DND-41 (cell line): Measurements from ENCODE around the gene DUOXA2.

Source experiments
- ATAC-seq: fragments of 200-7000 bp; cut with Tn5 transposase; 3 replicates; pipeline ENCODE4 v1.9.1; 2021; ENCODE audit warnings: low read depth; ENCODE audit not compliant: insufficient read depth
- DNase-seq: peaks from one replicate; pipeline ENCODE4 v3.0.0-alpha.2; 2020
- H2AFZ ChIP-seq: 2 replicates; pipeline ENCODE4 v1.6.0; 2012; ENCODE audit warnings: low read depth, low read length
- H3K27ac ChIP-seq: 2 replicates; pipeline ENCODE4 v1.5.1; 2012; ENCODE audit warnings: low read length, inconsistent platforms
- H3K27me3 ChIP-seq: fragments of 200-600 bp; sonication (generic); 2 replicates; pipeline ENCODE4 v1.6.0; 2012; ENCODE audit warnings: low read length, mild to moderate bottlenecking, inconsistent platforms; ENCODE audit not compliant: insufficient read depth, poor library complexity
- H3K36me3 ChIP-seq: 2 replicates; pipeline ENCODE4 v1.5.1; 2012; ENCODE audit warnings: low read length, inconsistent platforms; ENCODE audit not compliant: insufficient read depth
- H3K4me1 ChIP-seq: 2 replicates; pipeline ENCODE4 v1.5.1; 2012; ENCODE audit warnings: mild to moderate bottlenecking, low read length; ENCODE audit not compliant: insufficient read depth
- H3K4me2 ChIP-seq: 2 replicates; pipeline ENCODE4 v1.6.0; 2012; ENCODE audit warnings: mild to moderate bottlenecking, moderate library complexity, low read length, inconsistent platforms; ENCODE audit not compliant: insufficient read depth
- H3K4me3 ChIP-seq, 2 experiments: fragments of 200-600 bp in 1 of 2; shearing (Covaris generic) in 1 of 2; 2 replicates each; pipeline ENCODE4 v1.5.1; 2012 to 2016; ENCODE audit warnings: inconsistent platforms in 2 of 2, low read length in 2 of 2, mild to moderate bottlenecking in 2 of 2, low read depth in 1 of 2, moderate library complexity in 1 of 2
- H3K79me2 ChIP-seq: 2 replicates; pipeline ENCODE4 v1.6.0; 2012; ENCODE audit warnings: low read length, inconsistent platforms; ENCODE audit not compliant: insufficient read depth
- H3K9ac ChIP-seq: 2 replicates; pipeline ENCODE4 v1.6.0; 2012; ENCODE audit warnings: low read depth, mild to moderate bottlenecking, inconsistent platforms, low read length, moderate library complexity
- H3K9me3 ChIP-seq: 2 replicates; pipeline ENCODE4 v1.5.1; 2012; ENCODE audit warnings: low read length, moderate library complexity, mild to moderate bottlenecking, inconsistent platforms; ENCODE audit not compliant: insufficient read depth, severe bottlenecking
- H4K20me1 ChIP-seq: 2 replicates; pipeline ENCODE4 v1.6.0; 2012; ENCODE audit warnings: low read length; ENCODE audit not compliant: insufficient read depth
- EZH2 ChIP-seq: IDR thresholded peaks from 3 replicates; pipeline ENCODE4 v1.6.1; 2012; ENCODE audit warnings: borderline replicate concordance, low read depth, mild to moderate bottlenecking, moderate library complexity, low read length, inconsistent platforms; ENCODE audit not compliant: severe bottlenecking
- TF ChIP-seq, protein P1 (sequence below): IDR thresholded peaks from 2 replicates; pipeline ENCODE4 v1.5.1; 2012; ENCODE audit warnings: borderline replicate concordance, low read length, moderate library complexity, mild to moderate bottlenecking; ENCODE audit not compliant: poor library complexity, severe bottlenecking; ENCODE audit errors: extremely low read depth

The DUOXA2 gene

GRCh38 chr15:45115312-45115820 is 1.2 kb downstream of the DUOXA2 start:
- no peaks in the 10 kb centered on the region for H3K9me3 ChIP-seq
- no peaks in the 10 kb centered on the region for H3K36me3 ChIP-seq
- H3K4me1 ChIP-seq = peaks cover 3% of the 10 kb centered on the region; the same call in 1 of the 2 replicates
- no peak overlapping the region for H2AFZ ChIP-seq
- TF ChIP-seq, protein P1, sequence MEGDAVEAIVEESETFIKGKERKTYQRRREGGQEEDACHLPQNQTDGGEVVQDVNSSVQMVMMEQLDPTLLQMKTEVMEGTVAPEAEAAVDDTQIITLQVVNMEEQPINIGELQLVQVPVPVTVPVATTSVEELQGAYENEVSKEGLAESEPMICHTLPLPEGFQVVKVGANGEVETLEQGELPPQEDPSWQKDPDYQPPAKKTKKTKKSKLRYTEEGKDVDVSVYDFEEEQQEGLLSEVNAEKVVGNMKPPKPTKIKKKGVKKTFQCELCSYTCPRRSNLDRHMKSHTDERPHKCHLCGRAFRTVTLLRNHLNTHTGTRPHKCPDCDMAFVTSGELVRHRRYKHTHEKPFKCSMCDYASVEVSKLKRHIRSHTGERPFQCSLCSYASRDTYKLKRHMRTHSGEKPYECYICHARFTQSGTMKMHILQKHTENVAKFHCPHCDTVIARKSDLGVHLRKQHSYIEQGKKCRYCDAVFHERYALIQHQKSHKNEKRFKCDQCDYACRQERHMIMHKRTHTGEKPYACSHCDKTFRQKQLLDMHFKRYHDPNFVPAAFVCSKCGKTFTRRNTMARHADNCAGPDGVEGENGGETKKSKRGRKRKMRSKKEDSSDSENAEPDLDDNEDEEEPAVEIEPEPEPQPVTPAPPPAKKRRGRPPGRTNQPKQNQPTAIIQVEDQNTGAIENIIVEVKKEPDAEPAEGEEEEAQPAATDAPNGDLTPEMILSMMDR = no peak
- TF ChIP-seq EZH2 = no peak
- ATAC-seq = no peak
- H3K79me2 ChIP-seq = no peaks in the 10 kb centered on the region
- no peak overlapping the region for H3K4me2 ChIP-seq
- no peak overlapping the region for H3K27ac ChIP-seq
- no peak for DNase-seq
- no peaks in the 10 kb centered on the region for H3K27me3 ChIP-seq
- H3K4me3 ChIP-seq = no peak overlapping the region
- H4K20me1 ChIP-seq = no peaks in the 10 kb centered on the region
- H3K9ac ChIP-seq = no peak overlapping the region

- no peak overlapping the region for H3K9ac ChIP-seq
- H3K79me2 ChIP-seq = no peaks in the 10 kb centered on the region
- no peak overlapping the region for H3K4me2 ChIP-seq
- H4K20me1 ChIP-seq = no peaks in the 10 kb centered on the region
- no peak overlapping the region for H2AFZ ChIP-seq
- no peaks in the 10 kb centered on the region for H3K27me3 ChIP-seq
- no peak overlapping the region for H3K4me3 ChIP-seq
- ATAC-seq (no peak), DNase-seq (no peak)
- TF ChIP-seq EZH2 = no peak
- TF ChIP-seq, protein P1 = no peak
- H3K4me1 ChIP-seq = peaks cover 3% of the 10 kb centered on the region; the same call in 1 of the 2 replicates
- no peaks in the 10 kb centered on the region for H3K36me3 ChIP-seq
- no peak overlapping the region for H3K27ac ChIP-seq
- H3K9me3 ChIP-seq = no peaks in the 10 kb centered on the region
Observed at GRCh38 chr15:45116006-45116481, 1.9 kb downstream of the DUOXA2 start.

DNA sequence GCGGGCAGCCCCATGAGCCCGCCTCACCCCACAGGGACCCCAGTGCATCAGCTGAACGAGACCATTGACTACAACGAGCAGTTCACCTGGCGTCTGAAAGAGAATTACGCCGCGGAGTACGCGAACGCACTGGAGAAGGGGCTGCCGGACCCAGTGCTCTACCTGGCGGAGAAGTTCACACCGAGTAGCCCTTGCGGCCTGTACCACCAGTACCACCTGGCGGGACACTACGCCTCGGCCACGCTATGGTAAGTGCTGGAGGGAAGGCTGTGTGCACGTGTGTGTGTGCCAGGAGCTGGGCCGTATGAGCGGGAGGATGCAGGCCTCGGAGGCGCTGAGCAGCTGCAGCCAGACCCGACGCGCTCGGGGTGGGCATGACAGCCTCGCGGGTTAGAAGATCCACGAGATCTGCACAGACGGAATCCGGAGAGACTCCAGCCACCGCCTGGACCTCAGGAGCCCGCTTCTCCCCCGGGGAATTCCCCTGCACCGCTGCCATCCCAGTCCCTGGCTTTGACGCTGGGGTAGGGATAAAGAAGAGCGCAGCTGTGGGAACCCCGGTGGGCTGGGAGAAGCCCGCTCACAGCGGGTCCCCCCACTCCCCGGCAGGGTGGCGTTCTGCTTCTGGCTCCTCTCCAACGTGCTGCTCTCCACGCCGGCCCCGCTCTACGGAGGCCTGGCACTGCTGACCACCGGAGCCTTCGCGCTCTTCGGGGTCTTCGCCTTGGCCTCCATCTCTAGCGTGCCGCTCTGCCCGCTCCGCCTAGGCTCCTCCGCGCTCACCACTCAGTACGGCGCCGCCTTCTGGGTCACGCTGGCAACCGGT is 2.6 kb downstream of the DUOXA2 start:
- no peak for ATAC-seq
- H3K9me3 ChIP-seq = no peaks in the 10 kb centered on the region
- DNase-seq = no peak
- no peak overlapping the region for H3K4me2 ChIP-seq
- no peaks in the 10 kb centered on the region for H3K27me3 ChIP-seq
- no peaks in the 10 kb centered on the region for H3K79me2 ChIP-seq
- H3K4me1 ChIP-seq = peaks cover 3% of the 10 kb centered on the region; the same call in 1 of the 2 replicates
- no peaks in the 10 kb centered on the region for H3K36me3 ChIP-seq
- no peak overlapping the region for H3K27ac ChIP-seq
- TF ChIP-seq, protein P1 = no peak
- no peak for TF ChIP-seq EZH2
- no peaks in the 10 kb centered on the region for H4K20me1 ChIP-seq
- no peak overlapping the region for H3K9ac ChIP-seq
- H3K4me3 ChIP-seq = no peak overlapping the region
- no peak overlapping the region for H2AFZ ChIP-seq
